ENCODE data around the gene RBBP8NL. TPM values are rescaled to one million over a fixed set of nuclear protein-coding genes. Genes with fewer than 3 reads are reported as not detected.

The RBBP8NL gene
- total RNA-seq, 1 experiment from 2014 or later = not detected

GRCh38 chr20:62363920-62364851, 63.2 kb downstream of the RBBP8NL start:
- no peak for TF ChIP-seq SIN3A (IDR thresholded peaks at IDR 0.05; ENCODE audit: borderline replicate concordance, insufficient read depth, low read depth, low read length)
- 0 out of 4 replicates have a peak, but pooled peaks of 1 of the 2 experiments have one; percentile 9 for TF ChIP-seq REST (IDR thresholded peaks at IDR 0.05; ENCODE audit: insufficient read depth in 1 of 2, low read depth in 2 of 2, low read length in 1 of 2)
- TF ChIP-seq TCF7L2 (IDR thresholded peaks at IDR 0.05; ENCODE audit: low read depth, low read length) = no peak
- no peak for TF ChIP-seq CTCF (IDR thresholded peaks at IDR 0.05)
- peak; percentile 23 for TF ChIP-seq POLR2AphosphoS5 (IDR thresholded peaks at IDR 0.05; ENCODE audit: low read depth, low read length)
- in situ Hi-C loops (cut with HindIII; ENCODE audit: low pct_unique_long_range_greater_than_20kb, low sequenced_read_pairs) = no loop called here
- Histone ChIP-seq H3K9me3 (ENCODE audit: control insufficient read depth, insufficient read depth, low read depth, low read length) (no peaks in the 10 kb centered on the region), H3K27me3 (ENCODE audit: control insufficient read depth, insufficient read depth, low read length) (no peaks in the 10 kb centered on the region), H3K36me3 (ENCODE audit: control insufficient read depth, insufficient read depth, low read length) (no peaks in the 10 kb centered on the region; the same call in 1 of the 2 replicates), H3K27ac (ENCODE audit: low read length) (peak overlapping the region; percentile 88), H3K4me1 (ENCODE audit: control insufficient read depth, insufficient read depth, low read length) (peaks cover 68% of the 10 kb centered on the region), H3K4me3 (ENCODE audit: low read depth in 2 of 2, low read length in 2 of 2) (peak overlapping the region; percentile 89 to 96)
- ATAC-seq (no peak), DNase-seq (ENCODE audit: low read depth, low spot score) (no peak)
- BruUV-seq (replicated peaks) = TSS peak; percentile 48
- intact Hi-C loops (cut with micrococcal nuclease; ENCODE audit: unreplicated experiment) = no loop called here
- CTCF ChIA-PET = interaction anchor here (0.7 to 1.4 kb wide), 5 partner anchors 11 to 62 kb away, joined by 3 to 8 read pairs (median 4); partner anchors contain the start of gene ADRM1
- POLR2A ChIA-PET = interaction anchor here (0.6 kb wide), 2 partner anchors 14 to 107 kb away, joined by 3 to 12 read pairs; no protein-coding TSS in a partner anchor

GRCh38 chr20:62362991-62363919, 64.1 kb downstream of the RBBP8NL start:
- H3K4me1 ChIP-seq (ENCODE audit: control insufficient read depth, insufficient read depth, low read length) = peaks cover 70% of the 10 kb centered on the region
- DNase-seq (ENCODE audit: low read depth, low spot score) (no peak), ATAC-seq (no peak)
- H3K27ac ChIP-seq (ENCODE audit: low read length) = peak overlapping the region; percentile 88
- peak overlapping the region; percentile 89 to 96 for H3K4me3 ChIP-seq (ENCODE audit: low read depth in 2 of 2, low read length in 2 of 2)
- CTCF ChIA-PET = interaction anchor here (0.7 to 1.4 kb wide), 3 partner anchors 15 to 61 kb away, joined by 3 to 8 read pairs (median 4); partner anchors contain the start of gene ADRM1
- POLR2A ChIA-PET = interaction anchor here (0.6 kb wide), 2 partner anchors 11 to 108 kb away, joined by 3 to 12 read pairs; no protein-coding TSS in a partner anchor
- no peaks in the 10 kb centered on the region for H3K27me3 ChIP-seq (ENCODE audit: control insufficient read depth, insufficient read depth, low read length)
- no TSS peak for BruUV-seq (replicated peaks)
- no peaks in the 10 kb centered on the region for H3K9me3 ChIP-seq (ENCODE audit: control insufficient read depth, insufficient read depth, low read depth, low read length)
- no peaks in the 10 kb centered on the region; the same call in 1 of the 2 replicates for H3K36me3 ChIP-seq (ENCODE audit: control insufficient read depth, insufficient read depth, low read length)
- TF ChIP-seq SIN3A (IDR thresholded peaks at IDR 0.05; ENCODE audit: borderline replicate concordance, insufficient read depth, low read depth, low read length) = 0 out of 2 replicates have a peak, but pooled peaks have one; percentile 15
- TF ChIP-seq POLR2AphosphoS5 (IDR thresholded peaks at IDR 0.05; ENCODE audit: low read depth, low read length) = peak; percentile 45; the same call in 1 of the 2 replicates
- TF ChIP-seq TCF7L2 (IDR thresholded peaks at IDR 0.05; ENCODE audit: low read depth, low read length) = no peak
- no peak for TF ChIP-seq REST (IDR thresholded peaks at IDR 0.05; ENCODE audit: insufficient read depth in 1 of 2, low read depth in 2 of 2, low read length in 1 of 2)
- no peak; the same call in 1 of the 2 replicates for TF ChIP-seq CTCF (IDR thresholded peaks at IDR 0.05)
- intact Hi-C loops (cut with micrococcal nuclease; ENCODE audit: unreplicated experiment) (no loop called here), in situ Hi-C loops (cut with HindIII; ENCODE audit: low pct_unique_long_range_greater_than_20kb, low sequenced_read_pairs) (no loop called here)
